HUES48 (cell line): ENCODE data around the gene C1orf174.
"Not testable (repeated sequence)": the region's sequence is repeated elsewhere in the genome, so short reads cannot be mapped to it uniquely, and the experiment has no call there.

Experiments
- H3K27ac ChIP-seq: one replicate; pipeline ENCODE4 v1.7.0; 2013; ENCODE audit warnings: low read depth, low read length, inconsistent platforms
- H3K27me3 ChIP-seq: 2 replicates; pipeline ENCODE4 v1.6.1; 2013; ENCODE audit warnings: mild to moderate bottlenecking, low read length; ENCODE audit not compliant: control insufficient read depth, insufficient read depth
- H3K36me3 ChIP-seq: 2 replicates; pipeline ENCODE4 v1.6.1; 2013; ENCODE audit warnings: low read length; ENCODE audit not compliant: control insufficient read depth, insufficient read depth
- H3K4me1 ChIP-seq: 2 replicates; pipeline ENCODE4 v1.6.1; 2013; ENCODE audit warnings: mild to moderate bottlenecking, low read length; ENCODE audit not compliant: control insufficient read depth, insufficient read depth
- H3K4me3 ChIP-seq: 2 replicates; pipeline ENCODE4 v1.5.1; 2013; ENCODE audit warnings: mild to moderate bottlenecking, low read depth, low read length
- H3K9ac ChIP-seq: 2 replicates; pipeline ENCODE4 v1.6.1; 2013; ENCODE audit warnings: mild to moderate bottlenecking, low read depth, low read length, moderate library complexity
- H3K9me3 ChIP-seq: 2 replicates; pipeline ENCODE4 v1.6.1; 2013; ENCODE audit warnings: low read length; ENCODE audit not compliant: control insufficient read depth, insufficient read depth

The C1orf174 gene

GRCh38 chr1:3924825-3925220 is 24.8 kb upstream of the C1orf174 start:
- no peak overlapping the region for H3K27ac ChIP-seq
- H3K4me3 ChIP-seq = no peak overlapping the region
- no peaks in the 10 kb centered on the region for H3K4me1 ChIP-seq
- H3K27me3 ChIP-seq = no peaks in the 10 kb centered on the region
- H3K9me3 ChIP-seq = peaks cover 16% of the 10 kb centered on the region
- no peaks in the 10 kb centered on the region for H3K36me3 ChIP-seq
- H3K9ac ChIP-seq = no peak overlapping the region

GRCh38 chr1:3924186-3924824 is 24.2 kb upstream of the C1orf174 start:
- no peak overlapping the region for H3K9ac ChIP-seq
- H3K27ac ChIP-seq = no peak overlapping the region
- H3K9me3 ChIP-seq = peaks cover 17% of the 10 kb centered on the region
- H3K4me1 ChIP-seq = no peaks in the 10 kb centered on the region
- H3K4me3 ChIP-seq = no peak overlapping the region
- no peaks in the 10 kb centered on the region for H3K27me3 ChIP-seq
- H3K36me3 ChIP-seq = no peaks in the 10 kb centered on the region

GRCh38 chr1:3923378-3924185 is 23.5 kb upstream of the C1orf174 start:
- H3K27ac ChIP-seq = no peak overlapping the region
- H3K36me3 ChIP-seq = no peaks in the 10 kb centered on the region
- H3K4me1 ChIP-seq = no peaks in the 10 kb centered on the region
- H3K9ac ChIP-seq = no peak overlapping the region
- H3K9me3 ChIP-seq = peaks cover 10% of the 10 kb centered on the region; the same call in 1 of the 2 replicates
- no peaks in the 10 kb centered on the region for H3K27me3 ChIP-seq
- no peak overlapping the region for H3K4me3 ChIP-seq

- H3K4me3 ChIP-seq = no peak overlapping the region
- no peak overlapping the region for H3K27ac ChIP-seq
- no peaks in the 10 kb centered on the region for H3K36me3 ChIP-seq
- H3K9me3 ChIP-seq = peaks cover 13% of the 10 kb centered on the region
- H3K27me3 ChIP-seq = no peaks in the 10 kb centered on the region
- no peak overlapping the region for H3K9ac ChIP-seq
- no peaks in the 10 kb centered on the region for H3K4me1 ChIP-seq
These were observed 22.8 kb upstream of the C1orf174 start for GRCh38 chr1:3922851-3923250.

- Histone ChIP-seq H3K36me3 (no peaks in the 10 kb centered on the region), H3K4me1 (no peaks in the 10 kb centered on the region), H3K4me3 (no peak overlapping the region), H3K9ac (no peak overlapping the region), H3K27ac (no peak overlapping the region), H3K27me3 (no peaks in the 10 kb centered on the region), H3K9me3 (peaks cover 13% of the 10 kb centered on the region)
These were observed 22.2 kb upstream of the C1orf174 start for GRCh38 chr1:3922201-3922725.

- Histone ChIP-seq H3K4me1 (no peaks in the 10 kb centered on the region), H3K27me3 (no peaks in the 10 kb centered on the region), H3K4me3 (no peak overlapping the region), H3K27ac (no peak overlapping the region), H3K9me3 (peaks cover 13% of the 10 kb centered on the region), H3K36me3 (no peaks in the 10 kb centered on the region), H3K9ac (no peak overlapping the region)
These were observed 21.7 kb upstream of the C1orf174 start for GRCh38 chr1:3921765-3922164.

GRCh38 chr1:3919706-3920105 is 19.6 kb upstream of the C1orf174 start:
- Histone ChIP-seq H3K36me3 (no peaks in the 10 kb centered on the region), H3K27ac (no peak overlapping the region), H3K4me3 (no peak overlapping the region), H3K9ac (no peak overlapping the region), H3K27me3 (no peaks in the 10 kb centered on the region), H3K9me3 (peaks cover 15% of the 10 kb centered on the region), H3K4me1 (no peaks in the 10 kb centered on the region)

- H3K27ac ChIP-seq = no peak overlapping the region
- H3K36me3 ChIP-seq = no peaks in the 10 kb centered on the region
- no peaks in the 10 kb centered on the region for H3K4me1 ChIP-seq
- H3K4me3 ChIP-seq = no peak overlapping the region
- H3K9ac ChIP-seq = no peak overlapping the region
- H3K27me3 ChIP-seq = no peaks in the 10 kb centered on the region
- peaks cover 15% of the 10 kb centered on the region for H3K9me3 ChIP-seq
These were observed 19.0 kb upstream of the C1orf174 start for GRCh38 chr1:3918966-3919611.

- H3K27me3 ChIP-seq, H3K9ac ChIP-seq, H3K4me3 ChIP-seq, H3K4me1 ChIP-seq, H3K36me3 ChIP-seq, H3K27ac ChIP-seq: not testable (repeated sequence)
- H3K9me3 ChIP-seq = peaks cover 15% of the 10 kb centered on the region
These were observed 18.3 kb upstream of the C1orf174 start for GRCh38 chr1:3918359-3918758.

GRCh38 chr1:3917761-3918160 is 17.7 kb upstream of the C1orf174 start:
- H3K9me3 ChIP-seq = peaks cover 15% of the 10 kb centered on the region
- no peaks in the 10 kb centered on the region for H3K27me3 ChIP-seq
- H3K27ac ChIP-seq = no peak overlapping the region
- H3K4me3 ChIP-seq = no peak overlapping the region
- no peaks in the 10 kb centered on the region for H3K36me3 ChIP-seq
- no peaks in the 10 kb centered on the region for H3K4me1 ChIP-seq
- H3K9ac ChIP-seq = no peak overlapping the region
